HepG2 (cell line): ENCODE results near the gene ENKUR. TPM values are rescaled to one million over a fixed set of nuclear protein-coding genes. Genes with fewer than 3 reads are reported as not detected.

Experiments
- CENPBD1 ChIP-seq: sonication (generic); formaldehyde crosslinking; IDR thresholded peaks from 2 replicates; pipeline ENCODE4 v1.8.0; 2022; ENCODE audit warnings: missing genetic modification reagents, low read depth, mild to moderate bottlenecking, borderline replicate concordance
- CREBL2 ChIP-seq: sonication (generic); formaldehyde crosslinking; IDR thresholded peaks from 2 replicates; pipeline ENCODE4 v1.8.1; 2023; ENCODE audit warnings: missing genetic modification reagents, mild to moderate bottlenecking, borderline replicate concordance
- GATAD2A ChIP-seq: IDR thresholded peaks from 2 replicates; pipeline ENCODE4 v1.6.1; 2016
- HNRNPL ChIP-seq: fragments of 200-400 bp; formaldehyde crosslinking; IDR thresholded peaks from 2 replicates; pipeline ENCODE4 v1.6.1; 2017; ENCODE audit warnings: mild to moderate bottlenecking, low read depth, low read length
- HOXA9 ChIP-seq: sonication (generic); formaldehyde crosslinking; IDR thresholded peaks from 2 replicates; pipeline ENCODE4 v1.8.1; 2022; ENCODE audit warnings: missing genetic modification reagents, mild to moderate bottlenecking, moderate library complexity, borderline replicate concordance
- KDM2A ChIP-seq: sonication (generic); formaldehyde crosslinking; IDR thresholded peaks from 2 replicates; pipeline ENCODE4 v1.4.0; 2020; ENCODE audit warnings: low read depth, missing genetic modification reagents, borderline replicate concordance
- KDM6A ChIP-seq: IDR thresholded peaks from 2 replicates; pipeline ENCODE4 v1.6.1; 2016; ENCODE audit warnings: low read depth
- LRRFIP1 ChIP-seq: sonication (generic); formaldehyde crosslinking; conservative IDR thresholded peaks from 2 replicates; pipeline ENCODE4 v1.4.0; 2020; ENCODE audit warnings: missing genetic modification reagents
- MAX ChIP-seq: IDR thresholded peaks from 2 replicates; pipeline ENCODE4 v1.6.1; 2012; ENCODE audit warnings: inconsistent platforms
- NFE2 ChIP-seq: sonication (generic); formaldehyde crosslinking; IDR thresholded peaks from 2 replicates; pipeline ENCODE4 v1.4.0; 2020; ENCODE audit warnings: missing genetic modification reagents
- REXO4 ChIP-seq: sonication (generic); formaldehyde crosslinking; IDR thresholded peaks from 2 replicates; pipeline ENCODE4 v1.8.0; 2022; ENCODE audit warnings: missing genetic modification reagents, mild to moderate bottlenecking, borderline replicate concordance
- SATB2 ChIP-seq: sonication (generic); formaldehyde crosslinking; IDR thresholded peaks from 2 replicates; pipeline ENCODE4 v1.5.0; 2020; ENCODE audit warnings: missing genetic modification reagents
- SP140L ChIP-seq: sonication (generic); formaldehyde crosslinking; IDR thresholded peaks from 2 replicates; pipeline ENCODE4 v1.4.0; 2020; ENCODE audit warnings: missing genetic modification reagents, borderline replicate concordance
- TFDP1 ChIP-seq: IDR thresholded peaks from 2 replicates; pipeline ENCODE4 v1.6.1; 2016; ENCODE audit warnings: missing compliant biosample characterization, missing genetic modification reagents, borderline replicate concordance
- THYN1 ChIP-seq: sonication (generic); formaldehyde crosslinking; IDR thresholded peaks from 2 replicates; pipeline ENCODE4 v1.8.1; 2023; ENCODE audit warnings: low read depth, mild to moderate bottlenecking, moderate library complexity, missing genetic modification reagents, borderline replicate concordance
- ZNF138 ChIP-seq: sonication (generic); formaldehyde crosslinking; IDR thresholded peaks from 2 replicates; pipeline ENCODE4 v1.5.0; 2020; ENCODE audit warnings: mild to moderate bottlenecking, low read depth, missing genetic modification reagents
- ZNF530 ChIP-seq: sonication (generic); formaldehyde crosslinking; IDR thresholded peaks from 2 replicates; pipeline ENCODE4 v1.5.0; 2020; ENCODE audit warnings: low read depth, mild to moderate bottlenecking, missing genetic modification reagents
- ZNF546 ChIP-seq: sonication (generic); formaldehyde crosslinking; conservative IDR thresholded peaks from 2 replicates; pipeline ENCODE4 v1.8.1; 2023; ENCODE audit warnings: mild to moderate bottlenecking, missing genetic modification reagents
- ZNF674 ChIP-seq: sonication (generic); formaldehyde crosslinking; IDR thresholded peaks from 2 replicates; pipeline ENCODE4 v1.5.0; 2020; ENCODE audit warnings: low read depth, mild to moderate bottlenecking, missing genetic modification reagents
- ZNF790 ChIP-seq: sonication (generic); formaldehyde crosslinking; IDR thresholded peaks from 2 replicates; pipeline ENCODE4 v1.8.0; 2022; ENCODE audit warnings: missing genetic modification reagents, mild to moderate bottlenecking, borderline replicate concordance
- ZSCAN22 ChIP-seq: sonication (generic); formaldehyde crosslinking; IDR thresholded peaks from 2 replicates; pipeline ENCODE4 v1.4.0; 2020; ENCODE audit warnings: mild to moderate bottlenecking, missing genetic modification reagents
- polyA plus RNA-seq, 8 experiments: library from polyadenylated mRNA; depleted of rRNA in 3 of 8; stranded (reverse) in 7 of 8; unstranded in 1 of 8; fragments of >200 nt; fragmentation: Illumina TruSeq in 4 of 8; extraction: Trizol in 4 of 8; gene quantifications; 2 replicates each; pipeline versions ENCODE4 v1.2.1 to v1.2.3, GENCODE V29; 2011 to 2016; ENCODE audit warnings: low read depth in 4 of 8, missing spikeins in 1 of 8, mixed read lengths in 1 of 8; ENCODE audit not compliant: insufficient read depth in 1 of 8
- total RNA-seq, 5 experiments: library from RNA; depleted of rRNA; stranded (reverse); fragments of >200 nt; fragmentation: Illumina TruSeq; extraction: Trizol; gene quantifications; 2 replicates each; pipeline ENCODE4 v1.2.3, GENCODE V29; 2016; ENCODE audit warnings: low read depth in 1 of 5

ENKUR gene
- total and polyA plus RNA-seq, 2 of the 13 experiments (the other 11 are each of a cell fraction or from before 2014, with no cell fraction given) = 0.15 TPM

- TF ChIP-seq LRRFIP1 (CRISPR knock-in tag) (no peak), CENPBD1 (CRISPR knock-in tag) (peak; percentile 59), ZSCAN22 (CRISPR knock-in tag) (no peak), REXO4 (CRISPR knock-in tag) (peak; percentile 92; the same call in 1 of the 2 replicates), HNRNPL (no peak), KDM2A (CRISPR knock-in tag) (peak; percentile 86), SATB2 (CRISPR knock-in tag) (peak; percentile 84), ZNF790 (peak; percentile 95), ZNF546 (CRISPR knock-in tag) (peak; percentile 95), KDM6A (CRISPR knock-in tag) (no peak; the same call in 1 of the 2 replicates), NFE2 (CRISPR knock-in tag) (no peak), HOXA9 (peak; percentile 86), ZNF530 (CRISPR knock-in tag) (0 out of 2 replicates have a peak, but pooled peaks have one; percentile 73), SP140L (no peak), TFDP1 (CRISPR knock-in tag) (peak; percentile 82), GATAD2A (CRISPR knock-in tag) (0 out of 2 replicates have a peak, but pooled peaks have one; percentile 32), ZNF138 (0 out of 2 replicates have a peak, but pooled peaks have one; percentile 88), CREBL2 (CRISPR knock-in tag) (peak; percentile 95; the same call in 1 of the 2 replicates), THYN1 (CRISPR knock-in tag) (no peak), ZNF674 (CRISPR knock-in tag) (no peak; the same call in 1 of the 2 replicates), MAX (peak; percentile 98)
Measured at GRCh38 chr10:25016376-25017153, 607 bp upstream of the ENKUR start, which contains the start of gene THNSL1 (continued).
